Measurements from ENCODE around the gene CA10.

Gene CA10

GRCh38 chr17:51819341-51820219 lies 338.9 kb downstream of the CA10 start:
- DNase-seq (ENCODE audit: low read depth in 2 of 2), result no peak

- no peak for DNase-seq (ENCODE audit: low read depth in 2 of 2)
These were observed 339.7 kb downstream of the CA10 start for GRCh38 chr17:51818777-51819176.

- no peak for DNase-seq (ENCODE audit: low read depth in 2 of 2)
These were observed 340.6 kb downstream of the CA10 start for GRCh38 chr17:51817955-51818354.

GRCh38 chr17:51817117-51817516 lies 341.4 kb downstream of the CA10 start:
- DNase-seq (ENCODE audit: low read depth in 2 of 2), result no peak

GRCh38 chr17:51815097-51815496 lies 343.4 kb downstream of the CA10 start:
- DNase-seq (ENCODE audit: low read depth in 2 of 2), result no peak

GRCh38 chr17:51814521-51814920 lies 344.0 kb downstream of the CA10 start:
- no peak for DNase-seq (ENCODE audit: low read depth in 2 of 2)

GRCh38 chr17:51813784-51814174 lies 344.7 kb downstream of the CA10 start:
- no peak for DNase-seq (ENCODE audit: low read depth in 2 of 2)

GRCh38 chr17:51813140-51813783 lies 345.3 kb downstream of the CA10 start:
- DNase-seq (ENCODE audit: low read depth in 2 of 2), result no peak

- no peak for DNase-seq (ENCODE audit: low read depth in 2 of 2)
These were observed 351.1 kb downstream of the CA10 start for GRCh38 chr17:51807460-51807859.

GRCh38 chr17:51805765-51806164 lies 352.7 kb downstream of the CA10 start:
- DNase-seq (ENCODE audit: low read depth in 2 of 2), result no peak

- no peak for DNase-seq (ENCODE audit: low read depth in 2 of 2)
These were observed 353.3 kb downstream of the CA10 start for GRCh38 chr17:51805185-51805584.

- DNase-seq (ENCODE audit: low read depth in 2 of 2), result no peak
These were observed 355.4 kb downstream of the CA10 start for GRCh38 chr17:51803161-51803560.

GRCh38 chr17:51802544-51802943 lies 356.0 kb downstream of the CA10 start:
- DNase-seq (ENCODE audit: low read depth in 2 of 2), result no peak

GRCh38 chr17:51801626-51802025 lies 356.9 kb downstream of the CA10 start:
- DNase-seq (ENCODE audit: low read depth in 2 of 2), result no peak

- no peak for DNase-seq (ENCODE audit: low read depth in 2 of 2)
These were observed 358.5 kb downstream of the CA10 start for GRCh38 chr17:51799981-51800380.

GRCh38 chr17:51799240-51799639 lies 359.3 kb downstream of the CA10 start:
- DNase-seq (ENCODE audit: low read depth in 2 of 2), result no peak

GRCh38 chr17:51797150-51797549 lies 361.4 kb downstream of the CA10 start:
- no peak for DNase-seq (ENCODE audit: low read depth in 2 of 2)

- no peak for DNase-seq (ENCODE audit: low read depth in 2 of 2)
These were observed 362.5 kb downstream of the CA10 start for GRCh38 chr17:51796026-51796425.

- no peak for DNase-seq (ENCODE audit: low read depth in 2 of 2)
These were observed 363.1 kb downstream of the CA10 start for GRCh38 chr17:51795401-51795800.

- DNase-seq (ENCODE audit: low read depth in 2 of 2), result no peak
These were observed 364.0 kb downstream of the CA10 start for GRCh38 chr17:51794466-51794865.

- DNase-seq (ENCODE audit: low read depth in 2 of 2), result no peak
These were observed 364.8 kb downstream of the CA10 start for GRCh38 chr17:51793686-51794085.

- DNase-seq (ENCODE audit: low read depth in 2 of 2), result no peak
These were observed 379.7 kb downstream of the CA10 start for GRCh38 chr17:51778842-51779241.

- no peak for DNase-seq (ENCODE audit: low read depth in 2 of 2)
These were observed 388.3 kb downstream of the CA10 start for GRCh38 chr17:51770027-51770759.

Data from stimulated activated CD4-positive, alpha-beta T cell treated with anti-CD3 and anti-CD28 coated beads, Interleukin-1b, Interleukin-23, amount 100 ng/mL, for 1 hour (primary cell).